Vagina (tissue), 2 donors: Measurements from ENCODE around the gene SEC16A.

ENCODE experiments used
- CTCF ChIP-seq, 3 experiments: fragments of 450-650 bp in 2 of 3; fragments of 200-600 bp in 1 of 3; sonication (generic) in 1 of 3; IDR thresholded peaks; one replicate each; pipeline ENCODE4 v1.5.1; 2017 to 2019; ENCODE audit warnings: antibody characterized with exemption in 3 of 3, mild to moderate bottlenecking in 2 of 3, moderate library complexity in 2 of 3
- POLR2A ChIP-seq, 2 donors: fragments of 450-650 bp; IDR thresholded peaks; one replicate each; pipeline ENCODE4 v1.6.1; 2017; ENCODE audit warnings: antibody characterized with exemption in 2 of 2, mild to moderate bottlenecking in 2 of 2, moderate library complexity in 2 of 2
- POLR2AphosphoS5 ChIP-seq, 2 donors: sonication (generic); formaldehyde crosslinking; IDR thresholded peaks; one replicate each; pipeline ENCODE4 v1.9.0; 2017; ENCODE audit warnings: antibody characterized with exemption in 2 of 2, mild to moderate bottlenecking in 2 of 2, low read depth in 1 of 2; ENCODE audit not compliant: insufficient read depth in 1 of 2

DNA sequence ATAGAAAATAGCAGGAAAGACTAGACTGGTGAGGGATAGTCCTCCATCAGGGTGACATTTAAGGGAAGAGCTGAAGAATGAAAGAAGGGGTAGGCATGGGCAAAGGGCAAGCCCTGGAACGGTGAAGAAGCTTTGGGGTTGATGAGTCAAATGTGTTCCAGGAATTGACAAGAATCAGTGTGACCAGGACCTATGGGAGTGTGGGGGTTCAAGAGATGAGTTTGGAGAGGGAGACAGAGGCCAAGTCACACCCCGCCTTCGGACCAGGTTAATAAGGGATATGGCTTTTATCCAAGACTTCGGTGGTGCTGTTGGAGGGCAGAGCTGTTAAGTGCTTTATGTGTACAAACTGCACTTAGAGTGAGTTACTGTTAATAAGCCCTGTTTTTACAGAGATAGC is 71.5 kb downstream of the SEC16A start:
- TF ChIP-seq CTCF (IDR thresholded peaks at IDR 0.05) (no peak), POLR2AphosphoS5 (IDR thresholded peaks at IDR 0.05; ENCODE audit: insufficient read depth in 1 of 2, low read depth in 1 of 2) (no peak), POLR2A (IDR thresholded peaks at IDR 0.05) (no peak)
